ENCODE measurements around the gene VWC2. TPM values are rescaled to one million over a fixed set of nuclear protein-coding genes. Genes with fewer than 3 reads are reported as not detected.

VWC2 gene
- total and polyA plus RNA-seq, 2 of the 13 experiments (the other 11 are each of a cell fraction or from before 2014, with no cell fraction given): not detected

DNA sequence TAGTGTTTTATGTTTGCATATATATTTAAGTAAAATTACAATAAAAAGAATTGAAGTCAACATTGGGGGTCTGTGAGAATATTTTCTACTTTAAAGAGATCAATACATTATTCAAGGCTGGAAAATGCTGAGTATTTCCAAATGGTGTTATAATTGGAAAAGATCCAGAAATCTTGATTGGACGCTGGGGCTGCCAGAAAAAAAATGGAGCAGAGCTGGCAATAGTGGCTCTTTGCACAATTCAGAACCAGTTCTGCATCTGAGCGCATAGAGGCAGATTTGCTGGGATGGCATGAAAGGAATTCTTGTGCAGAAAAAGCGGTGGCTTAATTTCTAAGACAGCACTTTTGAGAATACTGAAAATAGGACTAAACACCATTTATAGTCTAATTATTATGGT, 10.8 kb upstream of the VWC2 start:
- in situ Hi-C loops (cut with HindIII; ENCODE audit: extremely low pct_ligation_motif_present, low pct_unique_long_range_greater_than_20kb): no loop called here
- FAIRE-seq: no peak
- Histone ChIP-seq H3K36me3 (replicated peaks in 1 of 2; ENCODE audit: control insufficient read depth in 1 of 2, insufficient read depth in 2 of 2, low read length in 2 of 2) (no peaks in the 10 kb centered on the region), H3K4me2 (ENCODE audit: low read depth, low read length) (no peak overlapping the region), H3K4me3 (replicated peaks in 1 of 3; ENCODE audit: insufficient read depth in 1 of 3, low read depth in 2 of 3, low read length in 3 of 3) (no peak overlapping the region), H3K9ac (ENCODE audit: insufficient read depth, low read depth, low read length) (no peak overlapping the region), H3K27me3 (ENCODE audit: control insufficient read depth in 1 of 2, insufficient read depth in 2 of 2, low read length in 2 of 2) (no peaks in the 10 kb centered on the region), H3K4me1 (ENCODE audit: insufficient read depth, low read length) (no peaks in the 10 kb centered on the region), H3K9me3 (ENCODE audit: low read length) (no peaks in the 10 kb centered on the region), H3K79me2 (ENCODE audit: insufficient read depth, low read length) (no peaks in the 10 kb centered on the region), H4K20me1 (ENCODE audit: insufficient read depth, low read length) (no peaks in the 10 kb centered on the region), H2AFZ (ENCODE audit: low read length) (no peak overlapping the region), H3K27ac (ENCODE audit: extremely low read length, insufficient read depth, low read length) (no peak overlapping the region)
- no peak for ATAC-seq
- TF ChIP-seq SALL2 (CRISPR knock-in tag; IDR thresholded peaks at IDR 0.05) (no peak), ZSCAN21 (CRISPR knock-in tag; IDR thresholded peaks at IDR 0.05; ENCODE audit: borderline replicate concordance) (no peak), PHF5A (CRISPR knock-in tag; IDR thresholded peaks at IDR 0.05; ENCODE audit: low read depth, unreplicated experiment) (no peak), ZFX (CRISPR knock-in tag; IDR thresholded peaks at IDR 0.05; ENCODE audit: low read depth) (no peak), SP5 (CRISPR knock-in tag; IDR thresholded peaks at IDR 0.05; ENCODE audit: borderline replicate concordance, low read depth) (no peak), DPF2 (CRISPR knock-in tag; IDR thresholded peaks at IDR 0.05; ENCODE audit: borderline replicate concordance, low read depth) (no peak), GATAD2A (CRISPR knock-in tag; IDR thresholded peaks at IDR 0.05) (no peak)
- TF ChIP-seq, protein P1, sequence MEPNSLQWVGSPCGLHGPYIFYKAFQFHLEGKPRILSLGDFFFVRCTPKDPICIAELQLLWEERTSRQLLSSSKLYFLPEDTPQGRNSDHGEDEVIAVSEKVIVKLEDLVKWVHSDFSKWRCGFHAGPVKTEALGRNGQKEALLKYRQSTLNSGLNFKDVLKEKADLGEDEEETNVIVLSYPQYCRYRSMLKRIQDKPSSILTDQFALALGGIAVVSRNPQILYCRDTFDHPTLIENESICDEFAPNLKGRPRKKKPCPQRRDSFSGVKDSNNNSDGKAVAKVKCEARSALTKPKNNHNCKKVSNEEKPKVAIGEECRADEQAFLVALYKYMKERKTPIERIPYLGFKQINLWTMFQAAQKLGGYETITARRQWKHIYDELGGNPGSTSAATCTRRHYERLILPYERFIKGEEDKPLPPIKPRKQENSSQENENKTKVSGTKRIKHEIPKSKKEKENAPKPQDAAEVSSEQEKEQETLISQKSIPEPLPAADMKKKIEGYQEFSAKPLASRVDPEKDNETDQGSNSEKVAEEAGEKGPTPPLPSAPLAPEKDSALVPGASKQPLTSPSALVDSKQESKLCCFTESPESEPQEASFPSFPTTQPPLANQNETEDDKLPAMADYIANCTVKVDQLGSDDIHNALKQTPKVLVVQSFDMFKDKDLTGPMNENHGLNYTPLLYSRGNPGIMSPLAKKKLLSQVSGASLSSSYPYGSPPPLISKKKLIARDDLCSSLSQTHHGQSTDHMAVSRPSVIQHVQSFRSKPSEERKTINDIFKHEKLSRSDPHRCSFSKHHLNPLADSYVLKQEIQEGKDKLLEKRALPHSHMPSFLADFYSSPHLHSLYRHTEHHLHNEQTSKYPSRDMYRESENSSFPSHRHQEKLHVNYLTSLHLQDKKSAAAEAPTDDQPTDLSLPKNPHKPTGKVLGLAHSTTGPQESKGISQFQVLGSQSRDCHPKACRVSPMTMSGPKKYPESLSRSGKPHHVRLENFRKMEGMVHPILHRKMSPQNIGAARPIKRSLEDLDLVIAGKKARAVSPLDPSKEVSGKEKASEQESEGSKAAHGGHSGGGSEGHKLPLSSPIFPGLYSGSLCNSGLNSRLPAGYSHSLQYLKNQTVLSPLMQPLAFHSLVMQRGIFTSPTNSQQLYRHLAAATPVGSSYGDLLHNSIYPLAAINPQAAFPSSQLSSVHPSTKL (CRISPR knock-in tag; IDR thresholded peaks at IDR 0.05): no peak
- DNase-seq (ENCODE audit: low spot score): no peak
- intact Hi-C loops (cut with micrococcal nuclease; ENCODE audit: unreplicated experiment): no loop called here
- CTCF ChIA-PET (ENCODE audit: low intra/inter-chr PET ratio, low total read pairs): no interaction called here
- WGBS (ENCODE audit: low lambda C conversion rate): 33% methylated on average over 3 of the region's 3 CpGs
- POLR2A ChIA-PET: no interaction called here
- no TSS peak for BruUV-seq (replicated peaks)

All from HepG2 (cell line).